SK-N-DZ (cell line): ENCODE measurements around the gene LCP2. TPM values are rescaled to one million over a fixed set of nuclear protein-coding genes. Genes with fewer than 3 reads are reported as not detected.

Experiments
- DNase-seq: peaks from one replicate; pipeline ENCODE4 v3.0.0-alpha.2; 2015; ENCODE audit warnings: low spot score
- polyA plus RNA-seq, 2 experiments: library from polyadenylated mRNA; depleted of rRNA; stranded (reverse); fragments of >200 nt; gene quantifications; 2 replicates each; pipeline ENCODE4 v1.2.3, GENCODE V29; 2014

LCP2 gene
- polyA plus RNA-seq (2014; cell fraction: cytosol; rRNA removed), result not detected in 2 replicates
- polyA plus RNA-seq (2014; cell fraction: nucleus; rRNA removed), result not detected in 2 replicates

- no peak for DNase-seq
These were observed at the start of gene LCP2 for GRCh38 chr5:170297589-170298462. TSS of gene LCP2 (minus strand) at chr5:170297777. CDS start at chr5:170297611, 166 bp downstream.

- DNase-seq, result no peak
These were observed 49.5 kb upstream of the LCP2 start for GRCh38 chr5:170347022-170347567.

GRCh38 chr5:170345971-170346370 lies 48.4 kb upstream of the LCP2 start:
- DNase-seq, result no peak

GRCh38 chr5:170343177-170343576 lies 45.6 kb upstream of the LCP2 start:
- no peak for DNase-seq

GRCh38 chr5:170342153-170342725 lies 44.7 kb upstream of the LCP2 start:
- DNase-seq, result no peak

- DNase-seq, result no peak
These were observed 44.0 kb upstream of the LCP2 start for GRCh38 chr5:170341545-170341944.

GRCh38 chr5:170339780-170340167 lies 42.2 kb upstream of the LCP2 start:
- no peak for DNase-seq

GRCh38 chr5:170338933-170339779 lies 41.6 kb upstream of the LCP2 start:
- DNase-seq, result no peak

- no peak for DNase-seq
These were observed 40.7 kb upstream of the LCP2 start for GRCh38 chr5:170338291-170338690.

- DNase-seq, result no peak
These were observed 39.6 kb upstream of the LCP2 start for GRCh38 chr5:170337045-170337733.

- no peak for DNase-seq
These were observed 38.5 kb upstream of the LCP2 start for GRCh38 chr5:170336065-170336464.

- DNase-seq, result no peak
These were observed 37.0 kb upstream of the LCP2 start for GRCh38 chr5:170334626-170335025.

- no peak for DNase-seq
These were observed 35.8 kb upstream of the LCP2 start for GRCh38 chr5:170333161-170333910.

GRCh38 chr5:170332058-170332457 lies 34.5 kb upstream of the LCP2 start:
- no peak for DNase-seq

- no peak for DNase-seq
These were observed 33.0 kb upstream of the LCP2 start for GRCh38 chr5:170330568-170331054.

GRCh38 chr5:170329524-170329923 lies 31.9 kb upstream of the LCP2 start:
- no peak for DNase-seq

GRCh38 chr5:170327829-170328228 lies 30.3 kb upstream of the LCP2 start:
- DNase-seq, result no peak

GRCh38 chr5:170327168-170327567 lies 29.6 kb upstream of the LCP2 start:
- no peak for DNase-seq

GRCh38 chr5:170319301-170319700 lies 21.7 kb upstream of the LCP2 start:
- DNase-seq, result no peak

- no peak for DNase-seq
These were observed 19.9 kb upstream of the LCP2 start for GRCh38 chr5:170317499-170317898.
